MM.1S (cell line): Measurements from ENCODE around the gene NOXRED1.

ENCODE experiments used
- DNase-seq: peaks from one replicate; pipeline ENCODE4 v3.0.0-alpha.2; 2015
- H2AFZ ChIP-seq: fragments of 300-600 bp; sonication (generic); 2 replicates; pipeline ENCODE4 v1.6.0; 2016; ENCODE audit warnings: antibody characterized with exemption, low read length
- H3F3A ChIP-seq: fragments of 300-600 bp; sonication (generic); 2 replicates; pipeline ENCODE4 v1.6.1; 2016; ENCODE audit warnings: mild to moderate bottlenecking, antibody characterized with exemption, low read length, moderate library complexity, mixed read lengths; ENCODE audit not compliant: insufficient read depth
- H3K27ac ChIP-seq: fragments of 300-600 bp; sonication (generic); 2 replicates; pipeline ENCODE4 v1.5.1; 2016; ENCODE audit warnings: mild to moderate bottlenecking, low read length
- H3K27me3 ChIP-seq: fragments of 300-600 bp; sonication (generic); replicated peaks from 2 replicates; pipeline ENCODE4 v1.6.0; 2016; ENCODE audit warnings: low read length; ENCODE audit not compliant: insufficient read depth
- H3K36me3 ChIP-seq: fragments of 300-600 bp; sonication (generic); replicated peaks from 2 replicates; pipeline ENCODE4 v1.6.1; 2016; ENCODE audit warnings: mild to moderate bottlenecking, low read length, mixed read lengths; ENCODE audit not compliant: insufficient read depth
- H3K4me1 ChIP-seq: fragments of 300-600 bp; sonication (generic); 2 replicates; pipeline ENCODE4 v1.6.1; 2016; ENCODE audit warnings: low read length, mixed read lengths
- H3K4me2 ChIP-seq: fragments of 300-600 bp; sonication (generic); 2 replicates; pipeline ENCODE4 v1.6.0; 2016; ENCODE audit warnings: low read depth, low read length
- H3K4me3 ChIP-seq: fragments of 300-600 bp; sonication (generic); 2 replicates; pipeline ENCODE4 v1.5.1; 2016; ENCODE audit warnings: low read length, mixed read lengths
- H3K79me2 ChIP-seq: fragments of 300-600 bp; sonication (generic); 2 replicates; pipeline ENCODE4 v1.6.1; 2016; ENCODE audit warnings: mixed run types, low read length, mixed read lengths
- H3K9ac ChIP-seq: fragments of 300-600 bp; sonication (generic); 2 replicates; pipeline ENCODE4 v1.6.1; 2016; ENCODE audit warnings: low read length, mixed read lengths
- H3K9me2 ChIP-seq: fragments of 300-600 bp; sonication (generic); replicated peaks from 2 replicates; pipeline ENCODE4 v1.6.1; 2016; ENCODE audit warnings: mild to moderate bottlenecking, low read length, mixed read lengths; ENCODE audit not compliant: insufficient read depth
- H3K9me3 ChIP-seq: fragments of 300-600 bp; sonication (generic); replicated peaks from 2 replicates; pipeline ENCODE4 v1.6.1; 2016; ENCODE audit warnings: mild to moderate bottlenecking, low read length, mixed read lengths; ENCODE audit not compliant: insufficient read depth
- H4K20me1 ChIP-seq: fragments of 300-600 bp; sonication (generic); 2 replicates; pipeline ENCODE4 v1.6.1; 2016; ENCODE audit warnings: mild to moderate bottlenecking, low read length, moderate library complexity, mixed read lengths; ENCODE audit not compliant: insufficient read depth
- CTCF ChIP-seq: fragments of 300-600 bp; sonication (generic); IDR thresholded peaks from 2 replicates; pipeline ENCODE4 v1.5.1; 2016; ENCODE audit warnings: antibody characterized with exemption, low read length, mixed read lengths
- EZH2 ChIP-seq: fragments of 300-600 bp; sonication (generic); optimal IDR thresholded peaks from 2 replicates; pipeline ENCODE3; 2017; ENCODE audit warnings: low read depth, mild to moderate bottlenecking, antibody characterized with exemption, low read length, mixed read lengths
- EZH2phosphoT487 ChIP-seq: fragments of 300-600 bp; sonication (generic); IDR thresholded peaks from 2 replicates; pipeline ENCODE4 v1.6.1; 2018; ENCODE audit warnings: antibody characterized with exemption, low read length

Gene NOXRED1

GRCh38 chr14:77347751-77348150 is 75.6 kb downstream of the NOXRED1 start:
- Histone ChIP-seq H3K27ac (no peak overlapping the region), H3K4me3 (no peak overlapping the region), H3K9me2 (no peaks in the 10 kb centered on the region), H3K36me3 (no peaks in the 10 kb centered on the region), H3K9me3 (no peaks in the 10 kb centered on the region), H3K9ac (no peak overlapping the region), H3K4me2 (no peak overlapping the region), H3K79me2 (no peaks in the 10 kb centered on the region), H3K4me1 (no peaks in the 10 kb centered on the region), H3K27me3 (no peaks in the 10 kb centered on the region), H2AFZ (no peak overlapping the region), H4K20me1 (no peaks in the 10 kb centered on the region), H3F3A (no peaks in the 10 kb centered on the region)
- TF ChIP-seq EZH2phosphoT487 (no peak), EZH2 (no peak), CTCF (no peak)
- no peak for DNase-seq

GRCh38 chr14:77346495-77346894 is 76.8 kb downstream of the NOXRED1 start:
- Histone ChIP-seq H3K27me3 (no peaks in the 10 kb centered on the region), H3K36me3 (no peaks in the 10 kb centered on the region), H3F3A (no peaks in the 10 kb centered on the region), H3K9me3 (no peaks in the 10 kb centered on the region), H4K20me1 (no peaks in the 10 kb centered on the region), H2AFZ (no peak overlapping the region), H3K27ac (no peak overlapping the region), H3K4me1 (no peaks in the 10 kb centered on the region), H3K4me3 (no peak overlapping the region), H3K4me2 (no peak overlapping the region), H3K9ac (no peak overlapping the region), H3K9me2 (no peaks in the 10 kb centered on the region), H3K79me2 (no peaks in the 10 kb centered on the region)
- TF ChIP-seq EZH2, result no peak
- TF ChIP-seq EZH2phosphoT487, result no peak
- no peak for TF ChIP-seq CTCF
- no peak for DNase-seq

- no peaks in the 10 kb centered on the region for H4K20me1 ChIP-seq
- TF ChIP-seq EZH2, result no peak
- no peak for TF ChIP-seq EZH2phosphoT487
- no peak for TF ChIP-seq CTCF
- H2AFZ ChIP-seq, result no peak overlapping the region
- no peak overlapping the region for H3K9ac ChIP-seq
- H3K9me3 ChIP-seq, result no peaks in the 10 kb centered on the region
- H3K4me2 ChIP-seq, result no peak overlapping the region
- no peaks in the 10 kb centered on the region for H3K36me3 ChIP-seq
- H3K27me3 ChIP-seq, result no peaks in the 10 kb centered on the region
- no peaks in the 10 kb centered on the region for H3K9me2 ChIP-seq
- H3F3A ChIP-seq, result no peaks in the 10 kb centered on the region
- H3K79me2 ChIP-seq, result no peaks in the 10 kb centered on the region
- H3K4me1 ChIP-seq, result no peaks in the 10 kb centered on the region
- no peak overlapping the region for H3K4me3 ChIP-seq
- H3K27ac ChIP-seq, result no peak overlapping the region
- DNase-seq, result no peak
Measured at GRCh38 chr14:77344377-77344996, 78.8 kb downstream of the NOXRED1 start.
